GM18526 (cell line): ENCODE data around the gene GALK1.
A peak's percentile ranks its signal among the peaks of the same experiment; 100 is the strongest.

Experiments
- POLR2A ChIP-seq: IDR thresholded peaks from 3 replicates; pipeline ENCODE4 v1.6.1; 2011; ENCODE audit not compliant: insufficient read length; ENCODE audit errors: extremely low read depth

GALK1 gene

DNA sequence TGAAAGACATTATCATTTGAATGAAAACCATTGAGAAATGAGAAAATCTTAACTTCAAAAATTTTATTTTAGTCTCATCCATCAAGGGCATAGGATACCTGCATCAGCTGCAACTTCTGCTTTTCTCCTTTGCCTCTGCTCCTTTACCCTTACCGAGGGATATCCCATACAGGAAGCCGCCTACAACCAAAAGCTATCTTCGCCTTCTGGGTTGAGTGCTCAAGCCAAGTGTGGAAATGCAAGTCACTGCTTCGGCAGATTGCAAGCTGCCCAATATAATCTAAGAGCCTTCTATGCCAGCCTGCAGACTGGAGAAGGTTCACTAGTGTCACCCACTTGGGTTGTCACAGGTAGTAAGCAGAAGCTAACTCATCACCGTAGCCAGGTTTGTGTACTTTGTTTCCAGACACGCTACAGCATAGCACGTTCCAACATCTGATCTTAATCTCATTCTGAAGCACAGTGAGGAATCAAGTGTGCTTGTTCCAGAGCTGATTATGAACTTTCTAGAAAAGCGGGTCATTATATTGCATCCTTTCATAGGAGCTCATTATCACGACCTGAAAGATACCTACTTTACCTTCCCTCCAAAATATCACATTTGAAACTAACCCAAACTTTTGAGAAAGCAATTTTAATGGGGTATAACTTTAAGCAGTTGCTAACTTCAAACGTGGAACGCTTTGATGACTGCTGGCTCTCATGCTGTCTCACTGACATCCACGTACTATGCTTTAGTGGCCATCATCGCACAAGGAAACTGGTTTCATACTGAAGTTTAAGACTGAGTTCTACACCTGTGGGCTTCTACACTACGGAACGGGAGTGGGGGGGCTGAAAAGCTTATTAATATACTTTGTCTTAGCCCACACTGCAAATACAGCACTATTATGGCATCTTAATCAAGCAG lies 11.6 kb upstream of the GALK1 start:
- peak; percentile 38 for TF ChIP-seq POLR2A

GRCh38 chr17:75774991-75775668 lies 10.1 kb upstream of the GALK1 start:
- peak; percentile 25 for TF ChIP-seq POLR2A

GRCh38 chr17:75774471-75774990 lies 9.5 kb upstream of the GALK1 start:
- no peak for TF ChIP-seq POLR2A

- no peak for TF ChIP-seq POLR2A
These were observed 8.9 kb upstream of the GALK1 start for GRCh38 chr17:75773808-75774470.

GRCh38 chr17:75773121-75773807 lies 8.3 kb upstream of the GALK1 start:
- no peak for TF ChIP-seq POLR2A

DNA sequence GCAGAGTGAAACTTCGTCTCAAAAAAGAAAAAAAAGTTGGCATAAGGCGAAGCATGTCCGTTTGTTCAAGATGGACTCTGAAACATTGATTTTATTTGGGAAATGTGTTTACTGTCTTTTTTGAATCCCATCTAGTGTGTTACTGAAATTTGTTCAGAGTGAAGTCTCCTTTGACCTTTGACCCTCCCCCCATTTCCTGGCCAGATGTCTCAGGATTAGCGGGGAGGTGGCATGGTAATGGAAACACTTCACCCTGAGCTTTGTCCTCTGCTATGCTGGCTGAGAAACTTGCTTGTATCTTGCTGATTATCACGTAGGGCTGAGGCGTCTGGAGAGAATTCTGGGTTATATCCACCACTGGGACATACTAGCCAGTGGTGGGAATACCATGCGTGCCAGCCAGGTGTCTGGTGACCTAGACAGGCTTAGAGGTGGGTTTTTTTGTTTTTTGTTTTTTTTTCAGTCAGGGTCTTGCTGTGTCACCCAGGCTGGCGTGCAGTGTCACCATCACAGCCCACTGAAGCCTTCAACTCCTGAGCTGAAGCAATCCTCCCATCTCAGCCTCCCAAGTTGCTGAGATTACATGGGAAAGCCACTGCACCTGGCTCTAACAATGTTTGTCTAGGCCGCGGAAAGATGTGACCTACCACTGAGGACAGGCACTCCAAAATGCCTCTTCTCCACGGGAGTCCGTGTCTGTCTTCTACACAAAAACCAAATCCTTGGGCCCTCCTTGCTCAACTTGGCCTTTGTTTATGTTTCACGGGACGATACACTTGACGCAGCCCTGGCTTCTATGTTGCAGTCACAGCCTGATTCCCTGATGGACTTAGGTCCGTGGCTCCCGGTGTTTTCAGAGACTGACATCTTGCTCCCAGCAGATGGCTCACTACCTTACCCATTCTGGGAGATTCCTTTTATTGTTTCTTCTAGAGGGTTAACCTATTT lies 6.6 kb upstream of the GALK1 start:
- no peak for TF ChIP-seq POLR2A

DNA sequence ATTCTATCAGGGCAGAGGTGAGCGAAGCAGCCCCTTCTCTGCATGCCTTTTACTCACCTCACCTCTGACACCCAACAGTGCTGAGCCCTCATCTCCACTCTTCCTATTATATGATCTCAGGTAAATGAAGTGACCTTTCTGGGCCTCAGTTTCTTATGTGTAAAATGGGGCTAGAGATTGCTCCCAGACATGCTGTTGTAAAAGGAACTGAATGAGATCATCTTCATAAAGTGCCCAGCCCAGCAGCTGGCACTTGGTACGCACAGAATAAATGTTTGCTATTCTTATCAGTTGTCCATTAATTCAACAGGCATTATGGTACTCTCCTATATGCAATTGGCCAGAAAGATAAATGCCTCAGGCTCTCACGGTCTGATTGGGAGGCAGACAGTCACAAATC lies 4.5 kb upstream of the GALK1 start:
- TF ChIP-seq POLR2A = no peak

GRCh38 chr17:75767881-75768280 lies 2.9 kb upstream of the GALK1 start:
- no peak for TF ChIP-seq POLR2A

- TF ChIP-seq POLR2A = no peak
These were observed 989 bp upstream of the GALK1 start for GRCh38 chr17:75765981-75766380.

- TF ChIP-seq POLR2A = no peak
These were observed 628 bp downstream of the GALK1 start for GRCh38 chr17:75764417-75764710.

GRCh38 chr17:75763613-75764416 lies 1.2 kb downstream of the GALK1 start:
- no peak for TF ChIP-seq POLR2A

GRCh38 chr17:75763269-75763607 lies 1.8 kb downstream of the GALK1 start:
- TF ChIP-seq POLR2A = no peak

GRCh38 chr17:75762513-75763268 lies 2.3 kb downstream of the GALK1 start:
- no peak for TF ChIP-seq POLR2A
